Esophagus muscularis mucosa (tissue), 3 donors: ENCODE measurements around the gene SHC2.

Source experiments
- EP300 ChIP-seq: sonication (generic); formaldehyde crosslinking; IDR thresholded peaks from one replicate; pipeline ENCODE4 v1.6.1; 2017; ENCODE audit warnings: antibody characterized with exemption
- TF ChIP-seq, protein P1 (sequence below), 3 experiments: fragments of 200-600 bp in 2 of 3; fragments of 450-650 bp in 1 of 3; sonication (generic) in 2 of 3; IDR thresholded peaks; one replicate each; pipeline ENCODE4 v1.5.1; 2017 to 2019; ENCODE audit warnings: antibody characterized with exemption in 3 of 3, mild to moderate bottlenecking in 2 of 3, moderate library complexity in 1 of 3

DNA sequence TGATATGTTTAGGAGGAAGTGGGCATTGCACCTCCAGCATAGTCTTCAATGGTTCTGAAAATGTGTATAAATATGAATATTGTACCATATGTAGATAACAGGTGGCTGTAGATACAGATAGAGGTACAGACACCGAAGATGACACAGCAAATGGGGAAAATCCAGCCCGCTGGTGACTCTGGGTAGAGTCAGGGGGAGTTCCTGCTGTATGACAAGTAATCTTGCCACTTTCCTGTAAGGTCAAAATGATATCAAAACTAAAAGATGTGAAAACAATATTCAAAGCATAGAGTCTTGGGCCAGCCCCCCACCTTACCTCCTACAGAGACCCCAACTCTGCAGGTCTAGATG lies 69.7 kb downstream of the SHC2 start:
- no peak for TF ChIP-seq EP300
- TF ChIP-seq, protein P1, sequence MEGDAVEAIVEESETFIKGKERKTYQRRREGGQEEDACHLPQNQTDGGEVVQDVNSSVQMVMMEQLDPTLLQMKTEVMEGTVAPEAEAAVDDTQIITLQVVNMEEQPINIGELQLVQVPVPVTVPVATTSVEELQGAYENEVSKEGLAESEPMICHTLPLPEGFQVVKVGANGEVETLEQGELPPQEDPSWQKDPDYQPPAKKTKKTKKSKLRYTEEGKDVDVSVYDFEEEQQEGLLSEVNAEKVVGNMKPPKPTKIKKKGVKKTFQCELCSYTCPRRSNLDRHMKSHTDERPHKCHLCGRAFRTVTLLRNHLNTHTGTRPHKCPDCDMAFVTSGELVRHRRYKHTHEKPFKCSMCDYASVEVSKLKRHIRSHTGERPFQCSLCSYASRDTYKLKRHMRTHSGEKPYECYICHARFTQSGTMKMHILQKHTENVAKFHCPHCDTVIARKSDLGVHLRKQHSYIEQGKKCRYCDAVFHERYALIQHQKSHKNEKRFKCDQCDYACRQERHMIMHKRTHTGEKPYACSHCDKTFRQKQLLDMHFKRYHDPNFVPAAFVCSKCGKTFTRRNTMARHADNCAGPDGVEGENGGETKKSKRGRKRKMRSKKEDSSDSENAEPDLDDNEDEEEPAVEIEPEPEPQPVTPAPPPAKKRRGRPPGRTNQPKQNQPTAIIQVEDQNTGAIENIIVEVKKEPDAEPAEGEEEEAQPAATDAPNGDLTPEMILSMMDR (IDR thresholded peaks at IDR 0.05), result no peak
